HepG2 (cell line): ENCODE measurements around the gene CATSPERB. TPM values are rescaled to one million over a fixed set of nuclear protein-coding genes. Genes with fewer than 3 reads are reported as not detected.

ENCODE experiments used
- ARID2 ChIP-seq: sonication (generic); formaldehyde crosslinking; IDR thresholded peaks from 2 replicates; pipeline ENCODE4 v1.8.1; 2022; ENCODE audit warnings: mild to moderate bottlenecking, missing genetic modification reagents, borderline replicate concordance
- CHD4 ChIP-seq: fragments of 200-600 bp; sonication (generic); IDR thresholded peaks from 2 replicates; pipeline ENCODE4 v1.7.0; 2017; ENCODE audit warnings: mild to moderate bottlenecking, low read length, borderline replicate concordance
- FOXJ3 ChIP-seq: sonication (generic); formaldehyde crosslinking; IDR thresholded peaks from 2 replicates; pipeline ENCODE4 v1.4.0; 2020; ENCODE audit warnings: missing genetic modification reagents, mild to moderate bottlenecking, borderline replicate concordance
- HOXA3 ChIP-seq: sonication (generic); formaldehyde crosslinking; IDR thresholded peaks from 2 replicates; pipeline ENCODE4 v1.5.0; 2020; ENCODE audit warnings: missing genetic modification reagents
- HOXD1 ChIP-seq: sonication (generic); formaldehyde crosslinking; IDR thresholded peaks from 2 replicates; pipeline ENCODE4 v1.5.0; 2020; ENCODE audit warnings: missing genetic modification reagents
- NFATC3 ChIP-seq: sonication (generic); formaldehyde crosslinking; IDR thresholded peaks from 2 replicates; pipeline ENCODE4 v1.5.1; 2020; ENCODE audit warnings: mild to moderate bottlenecking, missing genetic modification reagents
- NR3C1 ChIP-seq: sonication (generic); formaldehyde crosslinking; IDR thresholded peaks from 2 replicates; pipeline ENCODE4 v1.4.0; 2020; ENCODE audit warnings: missing genetic modification reagents
- SNAPC2 ChIP-seq: sonication (generic); formaldehyde crosslinking; IDR thresholded peaks from 2 replicates; pipeline ENCODE4 v1.8.1; 2022; ENCODE audit warnings: mild to moderate bottlenecking, missing genetic modification reagents
- STAG1 ChIP-seq: sonication (generic); formaldehyde crosslinking; IDR thresholded peaks from 2 replicates; pipeline ENCODE4 v1.4.0; 2020; ENCODE audit warnings: missing genetic modification reagents
- XBP1 ChIP-seq: sonication (generic); formaldehyde crosslinking; IDR thresholded peaks from 2 replicates; pipeline ENCODE4 v1.5.0; 2020; ENCODE audit warnings: missing genetic modification reagents
- ZBTB7B ChIP-seq: sonication (generic); formaldehyde crosslinking; IDR thresholded peaks from 2 replicates; pipeline ENCODE4 v1.4.0; 2020; ENCODE audit warnings: missing genetic modification reagents
- ZKSCAN5 ChIP-seq: sonication (generic); formaldehyde crosslinking; IDR thresholded peaks from 2 replicates; pipeline ENCODE4 v1.5.1; 2020; ENCODE audit warnings: mild to moderate bottlenecking, missing genetic modification reagents
- ZMYM2 ChIP-seq: sonication (generic); formaldehyde crosslinking; IDR thresholded peaks from 2 replicates; pipeline ENCODE4 v1.8.0; 2022; ENCODE audit warnings: mild to moderate bottlenecking, missing genetic modification reagents
- ZNF160 ChIP-seq: sonication (generic); formaldehyde crosslinking; IDR thresholded peaks from 2 replicates; pipeline ENCODE4 v1.8.0; 2022; ENCODE audit warnings: mild to moderate bottlenecking, inconsistent platforms, missing genetic modification reagents
- ZNF205 ChIP-seq: IDR thresholded peaks from 2 replicates; pipeline ENCODE4 v1.6.1; 2018; ENCODE audit warnings: missing biosample characterization, missing genetic modification reagents
- ZNF335 ChIP-seq: sonication (generic); formaldehyde crosslinking; IDR thresholded peaks from 2 replicates; pipeline ENCODE4 v1.4.0; 2020; ENCODE audit warnings: missing genetic modification reagents
- polyA plus RNA-seq, 8 experiments: library from polyadenylated mRNA; depleted of rRNA in 3 of 8; stranded (reverse) in 7 of 8; unstranded in 1 of 8; fragments of >200 nt; fragmentation: Illumina TruSeq in 4 of 8; extraction: Trizol in 4 of 8; gene quantifications; 2 replicates each; pipeline versions ENCODE4 v1.2.1 to v1.2.3, GENCODE V29; 2011 to 2016; ENCODE audit warnings: low read depth in 4 of 8, missing spikeins in 1 of 8, mixed read lengths in 1 of 8; ENCODE audit not compliant: insufficient read depth in 1 of 8
- total RNA-seq, 5 experiments: library from RNA; depleted of rRNA; stranded (reverse); fragments of >200 nt; fragmentation: Illumina TruSeq; extraction: Trizol; gene quantifications; 2 replicates each; pipeline ENCODE4 v1.2.3, GENCODE V29; 2016; ENCODE audit warnings: low read depth in 1 of 5
- TF ChIP-seq, protein P1 (sequence below): sonication (generic); formaldehyde crosslinking; IDR thresholded peaks from 2 replicates; pipeline ENCODE4 v1.8.0; 2022; ENCODE audit warnings: mild to moderate bottlenecking, missing genetic modification reagents
- TF ChIP-seq, protein P2 (sequence below): sonication (generic); formaldehyde crosslinking; IDR thresholded peaks from 2 replicates; pipeline ENCODE4 v1.8.0; 2022; ENCODE audit warnings: low read depth, missing genetic modification reagents
- TF ChIP-seq, protein P3 (sequence below): IDR thresholded peaks from 2 replicates; pipeline ENCODE4 v1.4.0; 2020; ENCODE audit warnings: mild to moderate bottlenecking, missing genetic modification reagents

The CATSPERB gene
- total and polyA plus RNA-seq, 2 of the 13 experiments (the other 11 are each of a cell fraction or from before 2014, with no cell fraction given) = not detected

DNA sequence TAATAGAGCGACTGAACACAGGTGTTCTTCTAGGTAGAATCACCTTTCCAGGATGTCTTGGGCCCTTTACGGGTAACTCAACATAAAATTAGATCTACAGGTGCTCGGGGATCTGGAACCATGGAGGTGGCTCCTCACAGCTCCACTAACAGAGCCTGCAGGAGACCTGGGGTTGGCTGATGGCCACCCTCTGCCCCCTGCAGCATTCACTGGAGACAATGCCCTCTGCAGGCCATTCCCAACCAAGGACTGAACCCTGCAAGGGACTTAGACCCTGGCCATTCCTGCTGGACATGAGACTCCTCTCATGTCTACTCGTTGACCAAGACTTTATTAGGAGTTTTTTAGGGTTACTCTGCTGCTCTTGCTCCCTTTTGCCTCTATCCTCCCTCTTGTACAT is 163.3 kb downstream of the CATSPERB start (continued):
- TF ChIP-seq NR3C1 = no peak
- TF ChIP-seq HOXA3 (CRISPR knock-in tag) = 0 out of 2 replicates have a peak, but pooled peaks have one; percentile 25
- no peak for TF ChIP-seq ZBTB7B (CRISPR knock-in tag)
- no peak for TF ChIP-seq ZNF160 (CRISPR knock-in tag)
- TF ChIP-seq NFATC3 = no peak
- TF ChIP-seq HOXD1 (CRISPR knock-in tag) = no peak
- TF ChIP-seq, protein P1, sequence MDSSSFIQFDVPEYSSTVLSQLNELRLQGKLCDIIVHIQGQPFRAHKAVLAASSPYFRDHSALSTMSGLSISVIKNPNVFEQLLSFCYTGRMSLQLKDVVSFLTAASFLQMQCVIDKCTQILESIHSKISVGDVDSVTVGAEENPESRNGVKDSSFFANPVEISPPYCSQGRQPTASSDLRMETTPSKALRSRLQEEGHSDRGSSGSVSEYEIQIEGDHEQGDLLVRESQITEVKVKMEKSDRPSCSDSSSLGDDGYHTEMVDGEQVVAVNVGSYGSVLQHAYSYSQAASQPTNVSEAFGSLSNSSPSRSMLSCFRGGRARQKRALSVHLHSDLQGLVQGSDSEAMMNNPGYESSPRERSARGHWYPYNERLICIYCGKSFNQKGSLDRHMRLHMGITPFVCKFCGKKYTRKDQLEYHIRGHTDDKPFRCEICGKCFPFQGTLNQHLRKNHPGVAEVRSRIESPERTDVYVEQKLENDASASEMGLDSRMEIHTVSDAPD (CRISPR knock-in tag) = no peak
- TF ChIP-seq STAG1 (CRISPR knock-in tag) = peak; percentile 77
- no peak for TF ChIP-seq FOXJ3 (CRISPR knock-in tag)
- no peak for TF ChIP-seq ZKSCAN5 (CRISPR knock-in tag)
- TF ChIP-seq, protein P2, sequence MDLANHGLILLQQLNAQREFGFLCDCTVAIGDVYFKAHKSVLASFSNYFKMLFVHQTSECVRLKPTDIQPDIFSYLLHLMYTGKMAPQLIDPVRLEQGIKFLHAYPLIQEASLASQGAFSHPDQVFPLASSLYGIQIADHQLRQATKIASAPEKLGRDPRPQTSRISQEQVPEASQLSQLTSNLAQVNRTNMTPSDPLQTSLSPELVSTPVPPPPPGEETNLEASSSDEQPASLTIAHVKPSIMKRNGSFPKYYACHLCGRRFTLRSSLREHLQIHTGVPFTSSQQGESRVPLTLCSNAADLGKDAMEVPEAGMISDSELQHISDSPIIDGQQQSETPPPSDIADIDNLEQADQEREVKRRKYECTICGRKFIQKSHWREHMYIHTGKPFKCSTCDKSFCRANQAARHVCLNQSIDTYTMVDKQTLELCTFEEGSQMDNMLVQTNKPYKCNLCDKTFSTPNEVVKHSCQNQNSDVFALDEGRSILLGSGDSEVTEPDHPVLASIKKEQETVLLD = no peak
- no peak for TF ChIP-seq CHD4
- no peak for TF ChIP-seq ZNF335
- TF ChIP-seq, protein P3, sequence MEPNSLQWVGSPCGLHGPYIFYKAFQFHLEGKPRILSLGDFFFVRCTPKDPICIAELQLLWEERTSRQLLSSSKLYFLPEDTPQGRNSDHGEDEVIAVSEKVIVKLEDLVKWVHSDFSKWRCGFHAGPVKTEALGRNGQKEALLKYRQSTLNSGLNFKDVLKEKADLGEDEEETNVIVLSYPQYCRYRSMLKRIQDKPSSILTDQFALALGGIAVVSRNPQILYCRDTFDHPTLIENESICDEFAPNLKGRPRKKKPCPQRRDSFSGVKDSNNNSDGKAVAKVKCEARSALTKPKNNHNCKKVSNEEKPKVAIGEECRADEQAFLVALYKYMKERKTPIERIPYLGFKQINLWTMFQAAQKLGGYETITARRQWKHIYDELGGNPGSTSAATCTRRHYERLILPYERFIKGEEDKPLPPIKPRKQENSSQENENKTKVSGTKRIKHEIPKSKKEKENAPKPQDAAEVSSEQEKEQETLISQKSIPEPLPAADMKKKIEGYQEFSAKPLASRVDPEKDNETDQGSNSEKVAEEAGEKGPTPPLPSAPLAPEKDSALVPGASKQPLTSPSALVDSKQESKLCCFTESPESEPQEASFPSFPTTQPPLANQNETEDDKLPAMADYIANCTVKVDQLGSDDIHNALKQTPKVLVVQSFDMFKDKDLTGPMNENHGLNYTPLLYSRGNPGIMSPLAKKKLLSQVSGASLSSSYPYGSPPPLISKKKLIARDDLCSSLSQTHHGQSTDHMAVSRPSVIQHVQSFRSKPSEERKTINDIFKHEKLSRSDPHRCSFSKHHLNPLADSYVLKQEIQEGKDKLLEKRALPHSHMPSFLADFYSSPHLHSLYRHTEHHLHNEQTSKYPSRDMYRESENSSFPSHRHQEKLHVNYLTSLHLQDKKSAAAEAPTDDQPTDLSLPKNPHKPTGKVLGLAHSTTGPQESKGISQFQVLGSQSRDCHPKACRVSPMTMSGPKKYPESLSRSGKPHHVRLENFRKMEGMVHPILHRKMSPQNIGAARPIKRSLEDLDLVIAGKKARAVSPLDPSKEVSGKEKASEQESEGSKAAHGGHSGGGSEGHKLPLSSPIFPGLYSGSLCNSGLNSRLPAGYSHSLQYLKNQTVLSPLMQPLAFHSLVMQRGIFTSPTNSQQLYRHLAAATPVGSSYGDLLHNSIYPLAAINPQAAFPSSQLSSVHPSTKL = peak; percentile 49
- TF ChIP-seq SNAPC2 (CRISPR knock-in tag) = no peak
- TF ChIP-seq ZNF205 (CRISPR knock-in tag) = peak; percentile 21; the same call in 1 of the 2 replicates
- TF ChIP-seq ZMYM2 (CRISPR knock-in tag) = no peak
- TF ChIP-seq XBP1 (CRISPR knock-in tag) = no peak
- TF ChIP-seq ARID2 (CRISPR knock-in tag) = no peak
